OCI-LY7 (cell line): Measurements from ENCODE around the gene PFKP.

ENCODE experiments used
- EZH2phosphoT487 ChIP-seq: fragments of 200-600 bp; sonication (generic); IDR thresholded peaks from 2 replicates; pipeline ENCODE4 v1.6.1; 2018; ENCODE audit warnings: low read depth, borderline replicate concordance, mild to moderate bottlenecking, mixed run types, antibody characterized with exemption, low read length, moderate library complexity, mixed read lengths
- TF ChIP-seq, protein P1 (sequence below): fragments of 200-600 bp; sonication (generic); conservative IDR thresholded peaks from 2 replicates; pipeline ENCODE4 v1.5.1; 2014; ENCODE audit warnings: mild to moderate bottlenecking, antibody characterized with exemption, low read length, moderate library complexity, mixed read lengths

DNA sequence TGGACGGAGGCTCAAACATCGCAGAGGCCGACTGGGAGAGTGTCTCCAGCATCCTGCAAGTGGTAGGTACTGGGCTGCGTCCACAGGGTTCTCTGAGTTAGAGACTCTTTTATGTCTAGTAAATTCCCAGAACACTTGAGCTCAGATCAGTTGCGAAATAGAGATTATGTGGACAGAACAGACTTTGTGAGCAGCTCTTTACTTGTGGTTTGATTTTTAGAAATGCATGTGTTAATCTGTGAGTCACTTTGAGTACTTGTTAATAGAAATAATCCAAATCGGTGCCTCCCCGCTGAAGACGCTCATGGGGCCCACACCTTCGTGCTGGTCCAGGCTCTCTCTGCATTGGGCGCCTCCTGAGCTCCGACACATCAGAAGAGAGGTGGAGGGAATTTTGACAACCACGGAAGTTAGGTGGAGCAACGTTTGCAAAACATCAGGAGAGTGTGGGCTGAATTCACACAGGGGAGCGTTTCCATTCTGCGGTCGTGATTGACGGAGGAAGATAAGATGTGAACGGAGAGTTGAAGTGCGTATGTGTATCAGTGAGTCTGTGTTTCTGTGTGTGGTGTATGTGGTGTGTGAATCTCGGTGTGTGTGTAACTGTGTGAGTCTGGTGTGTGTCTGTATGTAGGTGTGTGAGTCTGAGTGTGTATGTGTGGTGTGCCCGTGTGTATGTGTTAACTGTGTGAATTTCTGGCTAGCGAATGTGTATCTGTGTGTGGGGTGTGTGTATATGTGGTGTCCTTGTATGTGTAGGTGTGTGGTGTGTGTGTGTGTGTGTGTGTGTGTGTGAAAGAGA, 32.1 kb downstream of the PFKP start:
- TF ChIP-seq, protein P1, sequence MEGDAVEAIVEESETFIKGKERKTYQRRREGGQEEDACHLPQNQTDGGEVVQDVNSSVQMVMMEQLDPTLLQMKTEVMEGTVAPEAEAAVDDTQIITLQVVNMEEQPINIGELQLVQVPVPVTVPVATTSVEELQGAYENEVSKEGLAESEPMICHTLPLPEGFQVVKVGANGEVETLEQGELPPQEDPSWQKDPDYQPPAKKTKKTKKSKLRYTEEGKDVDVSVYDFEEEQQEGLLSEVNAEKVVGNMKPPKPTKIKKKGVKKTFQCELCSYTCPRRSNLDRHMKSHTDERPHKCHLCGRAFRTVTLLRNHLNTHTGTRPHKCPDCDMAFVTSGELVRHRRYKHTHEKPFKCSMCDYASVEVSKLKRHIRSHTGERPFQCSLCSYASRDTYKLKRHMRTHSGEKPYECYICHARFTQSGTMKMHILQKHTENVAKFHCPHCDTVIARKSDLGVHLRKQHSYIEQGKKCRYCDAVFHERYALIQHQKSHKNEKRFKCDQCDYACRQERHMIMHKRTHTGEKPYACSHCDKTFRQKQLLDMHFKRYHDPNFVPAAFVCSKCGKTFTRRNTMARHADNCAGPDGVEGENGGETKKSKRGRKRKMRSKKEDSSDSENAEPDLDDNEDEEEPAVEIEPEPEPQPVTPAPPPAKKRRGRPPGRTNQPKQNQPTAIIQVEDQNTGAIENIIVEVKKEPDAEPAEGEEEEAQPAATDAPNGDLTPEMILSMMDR = no peak
- no peak for TF ChIP-seq EZH2phosphoT487
